DLD1 (cell line): Measurements from ENCODE around the gene LGALS4.
"Not testable (repeated sequence)": the region's sequence is repeated elsewhere in the genome, so short reads cannot be mapped to it uniquely, and the experiment has no call there.

Source experiments
- in situ Hi-C: cut with HindIII; loops from 2 replicates; pipeline ENCODE4 v1.10.0; 2017; ENCODE audit warnings: low sequenced_read_pairs

Gene LGALS4

GRCh38 chr19:38812841-38813320 lies at the start of gene LGALS4:
TSS of gene LGALS4 (minus strand) at chr19:38812945. CDS start at chr19:38812886, 59 bp downstream.
- in situ Hi-C loops, result no loop called here

- in situ Hi-C loops, result no loop called here
These were observed 48.6 kb upstream of the LGALS4 start for GRCh38 chr19:38861368-38861767.

- in situ Hi-C loops, result not testable (repeated sequence)
These were observed 47.0 kb upstream of the LGALS4 start for GRCh38 chr19:38859631-38860204.

- in situ Hi-C loops, result no loop called here
These were observed 44.1 kb upstream of the LGALS4 start for GRCh38 chr19:38856813-38857212.

- in situ Hi-C loops, result not testable (repeated sequence)
These were observed 43.0 kb upstream of the LGALS4 start for GRCh38 chr19:38855751-38856150.

GRCh38 chr19:38854961-38855360 lies 42.2 kb upstream of the LGALS4 start:
- in situ Hi-C loops, result not testable (repeated sequence)

GRCh38 chr19:38853214-38853613 lies 40.5 kb upstream of the LGALS4 start:
- in situ Hi-C loops, result no loop called here

GRCh38 chr19:38852231-38853044 lies 39.7 kb upstream of the LGALS4 start:
- in situ Hi-C loops, result no loop called here

GRCh38 chr19:38851622-38852230 lies 39.0 kb upstream of the LGALS4 start:
- in situ Hi-C loops, result no loop called here

GRCh38 chr19:38850976-38851621 lies 38.4 kb upstream of the LGALS4 start:
- in situ Hi-C loops, result no loop called here

- in situ Hi-C loops, result no loop called here
These were observed 37.8 kb upstream of the LGALS4 start for GRCh38 chr19:38850436-38850975.

GRCh38 chr19:38849860-38850435 lies 37.2 kb upstream of the LGALS4 start, which contains the start of gene HNRNPL:
TSS of gene HNRNPL (minus strand) at chr19:38849986. CDS start at chr19:38849966, 20 bp downstream.
- in situ Hi-C loops, result no loop called here

- in situ Hi-C loops, result no loop called here
These were observed 36.6 kb upstream of the LGALS4 start for GRCh38 chr19:38849147-38849859.

- in situ Hi-C loops, result no loop called here
These were observed 35.8 kb upstream of the LGALS4 start for GRCh38 chr19:38848299-38849146.

GRCh38 chr19:38846097-38846496 lies 33.4 kb upstream of the LGALS4 start:
- in situ Hi-C loops, result no loop called here

GRCh38 chr19:38845374-38846024 lies 32.8 kb upstream of the LGALS4 start:
- in situ Hi-C loops, result no loop called here

GRCh38 chr19:38844093-38844686 lies 31.4 kb upstream of the LGALS4 start:
- in situ Hi-C loops, result no loop called here

- in situ Hi-C loops, result no loop called here
These were observed 30.5 kb upstream of the LGALS4 start for GRCh38 chr19:38843175-38843758.
